Suppressor macrophage treated with lipopolysaccharide for 1 hour (primary cell): ENCODE data around the gene GLIPR1L2.
"Not testable (repeated sequence)": the region's sequence is repeated elsewhere in the genome, so short reads cannot be mapped to it uniquely, and the experiment has no call there.

Experiments used
- DNase-seq, 3 donors: peaks; one replicate each; pipeline ENCODE4 v3.0.0-alpha.2; 2020 to 2022

Gene GLIPR1L2

GRCh38 chr12:75438059-75438754 lies 47.3 kb downstream of the GLIPR1L2 start:
- DNase-seq: no peak

- DNase-seq: no peak
These were observed 48.2 kb downstream of the GLIPR1L2 start for GRCh38 chr12:75439048-75439447.

- DNase-seq: no peak
These were observed 49.0 kb downstream of the GLIPR1L2 start for GRCh38 chr12:75439930-75440329.

- DNase-seq: not testable (repeated sequence)
These were observed 51.0 kb downstream of the GLIPR1L2 start for GRCh38 chr12:75441687-75442449.

GRCh38 chr12:75442454-75442853 lies 51.6 kb downstream of the GLIPR1L2 start:
- not testable (repeated sequence) for DNase-seq

- no peak for DNase-seq
These were observed 52.8 kb downstream of the GLIPR1L2 start for GRCh38 chr12:75443709-75444108.

- peak; percentile 55 to 71 (median 61) for DNase-seq
These were observed 53.7 kb downstream of the GLIPR1L2 start for GRCh38 chr12:75444429-75445136.

- not testable (repeated sequence) for DNase-seq
These were observed 54.2 kb downstream of the GLIPR1L2 start for GRCh38 chr12:75445137-75445507.

GRCh38 chr12:75446857-75447256 lies 56.0 kb downstream of the GLIPR1L2 start:
- no peak for DNase-seq

GRCh38 chr12:75447691-75448393 lies 57.0 kb downstream of the GLIPR1L2 start:
- no peak for DNase-seq

GRCh38 chr12:75452675-75453330 lies 61.9 kb downstream of the GLIPR1L2 start:
- DNase-seq: peak in 1 of 3 donors; percentile 30

GRCh38 chr12:75455839-75456238 lies 65.0 kb downstream of the GLIPR1L2 start:
- peak in 1 of 3 donors; percentile 36 for DNase-seq

- no peak for DNase-seq
These were observed 66.3 kb downstream of the GLIPR1L2 start for GRCh38 chr12:75457191-75457590.

GRCh38 chr12:75457866-75458265 lies 67.0 kb downstream of the GLIPR1L2 start:
- DNase-seq: not testable (repeated sequence)

- no peak for DNase-seq
These were observed 68.9 kb downstream of the GLIPR1L2 start for GRCh38 chr12:75459755-75460154.

GRCh38 chr12:75460204-75460603 lies 69.3 kb downstream of the GLIPR1L2 start:
- no peak for DNase-seq

GRCh38 chr12:75471902-75472890 lies 81.3 kb downstream of the GLIPR1L2 start:
- peak; percentile 70 to 89 (median 85) for DNase-seq

GRCh38 chr12:75474116-75474515 lies 83.2 kb downstream of the GLIPR1L2 start:
- no peak for DNase-seq

- DNase-seq: peak; percentile 81 to 90 (median 83)
These were observed 85.2 kb downstream of the GLIPR1L2 start for GRCh38 chr12:75476071-75476470.

- DNase-seq: no peak
These were observed 86.2 kb downstream of the GLIPR1L2 start for GRCh38 chr12:75477137-75477536.
